Neural cell (in vitro differentiated cells): ENCODE results near the gene UGCG.

Experiments
- CTCF ChIP-seq: fragments of 450-650 bp; IDR thresholded peaks from 2 replicates; pipeline ENCODE4 v1.5.1; 2014; ENCODE audit warnings: antibody characterized with exemption, mild to moderate bottlenecking, moderate library complexity; ENCODE audit not compliant: poor library complexity, severe bottlenecking
- EP300 ChIP-seq: fragments of 450-650 bp; conservative IDR thresholded peaks from 2 replicates; pipeline ENCODE4 v1.6.1; 2014; ENCODE audit warnings: antibody characterized with exemption, mild to moderate bottlenecking, moderate library complexity; ENCODE audit not compliant: poor library complexity, severe bottlenecking
- EZH2 ChIP-seq: fragments of 200-600, 300-800 bp; shearing (Covaris generic), sonication (generic); IDR thresholded peaks from 2 replicates; pipeline ENCODE4 v1.6.1; 2014; ENCODE audit warnings: antibody characterized with exemption, low read length, borderline replicate concordance, mild to moderate bottlenecking; ENCODE audit not compliant: insufficient read depth, poor library complexity, severe bottlenecking
- POLR2AphosphoS5 ChIP-seq: IDR thresholded peaks from 2 replicates; pipeline ENCODE4 v1.6.1; 2012
- RAD21 ChIP-seq: fragments of 450-650 bp; conservative IDR thresholded peaks from 2 replicates; pipeline ENCODE4 v1.6.1; 2014; ENCODE audit warnings: antibody characterized with exemption, mild to moderate bottlenecking, moderate library complexity
- REST ChIP-seq: IDR thresholded peaks from 2 replicates; pipeline ENCODE4 v1.6.1; 2012; ENCODE audit warnings: borderline replicate concordance
- TAF1 ChIP-seq: IDR thresholded peaks from 2 replicates; pipeline ENCODE4 v1.6.1; 2012; ENCODE audit warnings: low read depth

- TF ChIP-seq CTCF (no peak), EP300 (no peak), RAD21 (no peak), EZH2 (no peak), POLR2AphosphoS5 (no peak), TAF1 (no peak), REST (no peak)
These were observed 53.3 kb downstream of the UGCG start for GRCh38 chr9:111949919-111950318.
